ENCODE data around the gene ELL. TPM values are rescaled to one million over a fixed set of nuclear protein-coding genes. Genes with fewer than 3 reads are reported as not detected.

The ELL gene
- total and polyA plus RNA-seq, 9 of the 15 experiments (the other 6 are each of a cell fraction or from before 2014, with no cell fraction given), result 0.24 to 22.5 (median 4.1) TPM

DNA sequence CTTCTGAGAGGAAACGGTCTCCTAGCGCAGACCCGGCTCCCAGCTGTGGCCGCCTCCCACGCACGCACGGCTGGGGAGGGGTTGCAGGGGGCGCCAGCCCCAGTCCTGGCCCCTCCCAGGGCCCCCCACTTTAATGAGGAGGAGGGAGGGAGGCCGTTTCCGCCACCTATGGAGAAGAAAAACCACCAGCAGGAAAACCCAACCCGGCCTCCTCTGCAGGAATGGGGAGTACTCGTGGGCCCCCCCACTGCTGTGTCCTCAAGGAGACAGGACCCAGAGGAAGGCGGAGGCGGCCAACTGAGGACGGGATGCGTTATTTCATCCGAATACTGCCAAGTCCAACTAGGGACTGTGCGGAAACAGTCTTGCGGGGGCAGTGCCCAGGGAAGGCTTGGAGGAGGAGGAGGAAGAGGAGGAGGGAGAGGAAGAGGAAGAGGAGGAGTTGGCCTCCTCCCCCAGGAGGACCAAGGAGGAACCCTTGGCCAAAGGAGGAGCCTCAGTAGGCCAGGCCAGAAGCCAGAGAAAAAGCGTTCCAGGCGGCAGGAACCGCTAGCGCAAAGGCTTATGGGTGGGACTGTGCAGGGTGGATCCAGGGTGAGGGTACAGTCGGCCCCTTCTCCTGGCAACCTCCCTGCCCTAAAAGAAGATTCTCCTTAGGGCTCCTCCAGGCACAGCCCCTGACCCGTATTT, 106.5 kb downstream of the ELL start (continued):
- TF ChIP-seq, protein P1, sequence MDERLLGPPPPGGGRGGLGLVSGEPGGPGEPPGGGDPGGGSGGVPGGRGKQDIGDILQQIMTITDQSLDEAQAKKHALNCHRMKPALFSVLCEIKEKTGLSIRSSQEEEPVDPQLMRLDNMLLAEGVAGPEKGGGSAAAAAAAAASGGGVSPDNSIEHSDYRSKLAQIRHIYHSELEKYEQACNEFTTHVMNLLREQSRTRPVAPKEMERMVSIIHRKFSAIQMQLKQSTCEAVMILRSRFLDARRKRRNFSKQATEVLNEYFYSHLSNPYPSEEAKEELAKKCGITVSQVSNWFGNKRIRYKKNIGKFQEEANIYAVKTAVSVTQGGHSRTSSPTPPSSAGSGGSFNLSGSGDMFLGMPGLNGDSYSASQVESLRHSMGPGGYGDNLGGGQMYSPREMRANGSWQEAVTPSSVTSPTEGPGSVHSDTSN (CRISPR knock-in tag; IDR thresholded peaks at IDR 0.05; ENCODE audit: low read depth), result no peak
- TF ChIP-seq, protein P1 (tag; conservative IDR thresholded peaks at IDR 0.05; ENCODE audit: low read depth), result 0 out of 2 replicates have a peak, but pooled peaks have one; percentile 18
- TF ChIP-seq HNRNPLL (IDR thresholded peaks at IDR 0.05; ENCODE audit: low read depth, low read length, poor library complexity, severe bottlenecking) (peak; percentile 35), KDM1A (IDR thresholded peaks at IDR 0.05) (peak; percentile 9 to 65; a peak in 1 of 4 replicates), RHOXF2B (CRISPR knock-in tag; conservative IDR thresholded peaks at IDR 0.05) (0 out of 2 replicates have a peak, but pooled peaks have one; percentile 47), CSDE1 (IDR thresholded peaks at IDR 0.05) (no peak), MIER1 (IDR thresholded peaks at IDR 0.05; ENCODE audit: low read depth) (no peak), TCF7 (IDR thresholded peaks at IDR 0.05; ENCODE audit: borderline replicate concordance) (no peak; the same call in none of the 2 replicates), FOS (IDR thresholded peaks at IDR 0.05; ENCODE audit: extremely low read depth, insufficient read length) (no peak), MCM5 (IDR thresholded peaks at IDR 0.05; ENCODE audit: low read depth) (no peak), E2F3 (CRISPR knock-in tag; IDR thresholded peaks at IDR 0.05) (peak; percentile 84; the same call in 1 of the 2 replicates), NR2C1 (IDR thresholded peaks at IDR 0.05) (no peak), NR2C1 (tag; IDR thresholded peaks at IDR 0.05) (peak; percentile 48; the same call in 1 of the 2 replicates), ZBTB17 (CRISPR knock-in tag; IDR thresholded peaks at IDR 0.05) (peak; percentile 56; the same call in 1 of the 2 replicates), GATAD2A (IDR thresholded peaks at IDR 0.05) (peak; percentile 97; the same call in 1 of the 2 replicates), TSC22D4 (tag; IDR thresholded peaks at IDR 0.05) (no peak), MAZ (CRISPR knock-in tag; conservative IDR thresholded peaks at IDR 0.05 in 1 of 2, IDR thresholded peaks at IDR 0.05 in 1 of 2) (peak; percentile 44 to 92), RAD51 (IDR thresholded peaks at IDR 0.05; ENCODE audit: borderline replicate concordance, low read depth) (no peak)
- TF ChIP-seq, protein P2, sequence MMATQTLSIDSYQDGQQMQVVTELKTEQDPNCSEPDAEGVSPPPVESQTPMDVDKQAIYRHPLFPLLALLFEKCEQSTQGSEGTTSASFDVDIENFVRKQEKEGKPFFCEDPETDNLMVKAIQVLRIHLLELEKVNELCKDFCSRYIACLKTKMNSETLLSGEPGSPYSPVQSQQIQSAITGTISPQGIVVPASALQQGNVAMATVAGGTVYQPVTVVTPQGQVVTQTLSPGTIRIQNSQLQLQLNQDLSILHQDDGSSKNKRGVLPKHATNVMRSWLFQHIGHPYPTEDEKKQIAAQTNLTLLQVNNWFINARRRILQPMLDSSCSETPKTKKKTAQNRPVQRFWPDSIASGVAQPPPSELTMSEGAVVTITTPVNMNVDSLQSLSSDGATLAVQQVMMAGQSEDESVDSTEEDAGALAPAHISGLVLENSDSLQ (IDR thresholded peaks at IDR 0.05), result peak; percentile 69
- TF ChIP-seq, protein P3, sequence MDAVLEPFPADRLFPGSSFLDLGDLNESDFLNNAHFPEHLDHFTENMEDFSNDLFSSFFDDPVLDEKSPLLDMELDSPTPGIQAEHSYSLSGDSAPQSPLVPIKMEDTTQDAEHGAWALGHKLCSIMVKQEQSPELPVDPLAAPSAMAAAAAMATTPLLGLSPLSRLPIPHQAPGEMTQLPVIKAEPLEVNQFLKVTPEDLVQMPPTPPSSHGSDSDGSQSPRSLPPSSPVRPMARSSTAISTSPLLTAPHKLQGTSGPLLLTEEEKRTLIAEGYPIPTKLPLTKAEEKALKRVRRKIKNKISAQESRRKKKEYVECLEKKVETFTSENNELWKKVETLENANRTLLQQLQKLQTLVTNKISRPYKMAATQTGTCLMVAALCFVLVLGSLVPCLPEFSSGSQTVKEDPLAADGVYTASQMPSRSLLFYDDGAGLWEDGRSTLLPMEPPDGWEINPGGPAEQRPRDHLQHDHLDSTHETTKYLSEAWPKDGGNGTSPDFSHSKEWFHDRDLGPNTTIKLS (IDR thresholded peaks at IDR 0.05; ENCODE audit: borderline replicate concordance, low read depth), result no peak
- TF ChIP-seq, protein P4, sequence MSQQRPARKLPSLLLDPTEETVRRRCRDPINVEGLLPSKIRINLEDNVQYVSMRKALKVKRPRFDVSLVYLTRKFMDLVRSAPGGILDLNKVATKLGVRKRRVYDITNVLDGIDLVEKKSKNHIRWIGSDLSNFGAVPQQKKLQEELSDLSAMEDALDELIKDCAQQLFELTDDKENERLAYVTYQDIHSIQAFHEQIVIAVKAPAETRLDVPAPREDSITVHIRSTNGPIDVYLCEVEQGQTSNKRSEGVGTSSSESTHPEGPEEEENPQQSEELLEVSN (IDR thresholded peaks at IDR 0.05; ENCODE audit: borderline replicate concordance in 1 of 2, extremely low read depth in 1 of 2, insufficient read depth in 1 of 2, insufficient read length in 1 of 2, low read depth in 1 of 2, low read length in 1 of 2, poor library complexity in 1 of 2, severe bottlenecking in 1 of 2), result no peak
